GM21786 (cell line): ENCODE results near the gene KLK15.

Source experiments
- ATAC-seq: cut with Tn5 transposase; IDR thresholded peaks from one replicate; pipeline ENCODE4 v1.9.1; 2021; ENCODE audit not compliant: unreplicated experiment

The KLK15 gene, protein sequence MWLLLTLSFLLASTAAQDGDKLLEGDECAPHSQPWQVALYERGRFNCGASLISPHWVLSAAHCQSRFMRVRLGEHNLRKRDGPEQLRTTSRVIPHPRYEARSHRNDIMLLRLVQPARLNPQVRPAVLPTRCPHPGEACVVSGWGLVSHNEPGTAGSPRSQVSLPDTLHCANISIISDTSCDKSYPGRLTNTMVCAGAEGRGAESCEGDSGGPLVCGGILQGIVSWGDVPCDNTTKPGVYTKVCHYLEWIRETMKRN

DNA sequence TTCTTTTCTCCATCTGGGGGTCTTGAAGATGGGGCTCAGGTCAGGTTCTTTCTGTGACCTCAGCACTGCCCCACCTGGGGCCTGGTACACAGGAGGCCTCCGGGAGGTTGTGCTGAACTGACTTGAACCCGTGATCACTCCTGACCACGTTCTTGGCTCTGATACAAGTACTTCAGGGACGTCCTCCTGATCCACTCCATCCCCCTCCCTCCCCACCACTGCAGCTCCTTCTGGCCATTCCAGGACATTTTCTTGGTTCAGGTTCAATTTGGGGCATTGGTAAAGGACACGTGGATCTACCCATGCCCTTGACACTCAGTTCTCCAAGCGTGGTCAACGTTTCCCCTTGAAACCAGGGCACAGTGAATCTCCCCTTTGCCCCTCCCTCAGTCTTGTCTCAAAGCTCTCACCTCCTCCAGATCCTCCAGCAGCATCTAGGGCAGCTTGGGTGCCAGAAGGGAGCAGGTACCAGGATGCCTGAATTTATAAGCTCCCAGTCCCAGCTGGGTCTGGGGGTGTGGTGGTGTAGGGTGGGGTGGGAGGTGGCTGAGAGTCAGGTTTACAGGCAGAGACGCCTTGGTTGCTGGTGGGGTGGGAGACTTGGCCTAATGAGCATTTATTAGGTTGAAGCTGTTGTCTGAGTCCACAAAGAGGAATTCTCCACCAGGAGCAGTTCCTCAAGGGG, at the start of gene KLK15:
Gene KLK15 (minus strand): TSS at position 458 of the 685 bp plus-strand sequence. CDS start 2,082 bp downstream, outside the sequence.
- ATAC-seq = no peak

GRCh38 chr19:50882188-50882587, 48.8 kb upstream of the KLK15 start:
- ATAC-seq = no peak

DNA sequence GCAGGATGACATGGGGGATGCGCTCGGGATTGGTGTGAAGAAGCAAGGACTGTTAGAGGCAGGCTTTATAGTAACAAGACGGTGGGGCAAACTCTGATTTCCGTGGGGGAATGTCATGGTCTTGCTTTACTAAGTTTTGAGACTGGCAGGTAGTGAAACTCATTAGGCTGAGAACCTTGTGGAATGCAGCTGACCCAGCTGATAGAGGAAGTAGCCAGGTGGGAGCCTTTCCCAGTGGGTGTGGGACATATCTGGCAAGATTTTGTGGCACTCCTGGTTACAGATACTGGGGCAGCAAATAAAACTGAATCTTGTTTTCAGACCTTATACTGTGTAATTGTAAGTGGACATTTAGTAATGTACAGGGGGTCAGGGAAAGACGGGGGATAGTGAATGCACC, 46.9 kb upstream of the KLK15 start:
- ATAC-seq = no peak

GRCh38 chr19:50878851-50879250, 45.5 kb upstream of the KLK15 start:
- no peak for ATAC-seq

DNA sequence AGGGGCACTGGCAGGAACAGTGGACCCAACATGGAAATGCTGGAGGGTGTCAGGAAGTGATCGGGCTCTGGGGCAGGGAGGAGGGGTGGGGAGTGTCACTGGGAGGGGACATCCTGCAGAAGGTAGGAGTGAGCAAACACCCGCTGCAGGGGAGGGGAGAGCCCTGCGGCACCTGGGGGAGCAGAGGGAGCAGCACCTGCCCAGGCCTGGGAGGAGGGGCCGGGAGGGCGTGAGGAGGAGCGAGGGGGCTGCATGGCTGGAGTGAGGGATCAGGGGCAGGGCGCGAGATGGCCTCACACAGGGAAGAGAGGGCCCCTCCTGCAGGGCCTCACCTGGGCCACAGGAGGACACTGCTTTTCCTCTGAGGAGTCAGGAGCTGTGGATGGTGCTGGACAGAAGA, 44.0 kb upstream of the KLK15 start:
- no peak for ATAC-seq

DNA sequence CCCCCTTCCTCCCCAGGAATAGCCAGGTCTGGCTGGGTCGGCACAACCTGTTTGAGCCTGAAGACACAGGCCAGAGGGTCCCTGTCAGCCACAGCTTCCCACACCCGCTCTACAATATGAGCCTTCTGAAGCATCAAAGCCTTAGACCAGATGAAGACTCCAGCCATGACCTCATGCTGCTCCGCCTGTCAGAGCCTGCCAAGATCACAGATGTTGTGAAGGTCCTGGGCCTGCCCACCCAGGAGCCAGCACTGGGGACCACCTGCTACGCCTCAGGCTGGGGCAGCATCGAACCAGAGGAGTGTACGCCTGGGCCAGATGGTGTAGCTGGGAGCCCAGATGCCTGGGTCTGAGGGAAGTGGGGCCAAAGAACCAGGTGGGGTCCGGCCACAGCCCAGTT, 43.1 kb upstream of the KLK15 start:
- no peak for ATAC-seq

- ATAC-seq = no peak
Measured at GRCh38 chr19:50875795-50876422, 42.5 kb upstream of the KLK15 start.

GRCh38 chr19:50874211-50874610, 40.8 kb upstream of the KLK15 start:
- ATAC-seq = no peak

DNA sequence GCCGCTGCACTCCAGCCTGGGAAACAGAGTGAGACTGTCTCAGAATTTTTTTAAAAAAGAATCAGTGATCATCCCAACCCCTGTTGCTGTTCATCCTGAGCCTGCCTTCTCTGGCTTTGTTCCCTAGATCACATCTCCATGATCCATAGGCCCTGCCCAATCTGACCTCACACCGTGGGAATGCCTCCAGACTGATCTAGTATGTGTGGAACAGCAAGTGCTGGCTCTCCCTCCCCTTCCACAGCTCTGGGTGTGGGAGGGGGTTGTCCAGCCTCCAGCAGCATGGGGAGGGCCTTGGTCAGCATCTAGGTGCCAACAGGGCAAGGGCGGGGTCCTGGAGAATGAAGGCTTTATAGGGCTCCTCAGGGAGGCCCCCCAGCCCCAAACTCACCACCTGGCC, 39.7 kb upstream of the KLK15 start, which contains the start of gene KLK2:
Gene KLK2 (plus strand): TSS at position 384 of the 400 bp plus-strand sequence. CDS start 35 bp downstream, outside the sequence.
- ATAC-seq = no peak

GRCh38 chr19:50870417-50871089, 37.2 kb upstream of the KLK15 start:
- ATAC-seq = no peak

- ATAC-seq = no peak
Measured at GRCh38 chr19:50869479-50869878, 36.1 kb upstream of the KLK15 start.

GRCh38 chr19:50861496-50862286, 28.3 kb upstream of the KLK15 start:
- ATAC-seq = no peak

GRCh38 chr19:50861010-50861409, 27.6 kb upstream of the KLK15 start:
- no peak for ATAC-seq

- ATAC-seq = no peak
Measured at GRCh38 chr19:50859849-50860248, 26.5 kb upstream of the KLK15 start.

- no peak for ATAC-seq
Measured at GRCh38 chr19:50858886-50859285, 25.5 kb upstream of the KLK15 start.

GRCh38 chr19:50857366-50857765, 24.0 kb upstream of the KLK15 start:
- no peak for ATAC-seq

DNA sequence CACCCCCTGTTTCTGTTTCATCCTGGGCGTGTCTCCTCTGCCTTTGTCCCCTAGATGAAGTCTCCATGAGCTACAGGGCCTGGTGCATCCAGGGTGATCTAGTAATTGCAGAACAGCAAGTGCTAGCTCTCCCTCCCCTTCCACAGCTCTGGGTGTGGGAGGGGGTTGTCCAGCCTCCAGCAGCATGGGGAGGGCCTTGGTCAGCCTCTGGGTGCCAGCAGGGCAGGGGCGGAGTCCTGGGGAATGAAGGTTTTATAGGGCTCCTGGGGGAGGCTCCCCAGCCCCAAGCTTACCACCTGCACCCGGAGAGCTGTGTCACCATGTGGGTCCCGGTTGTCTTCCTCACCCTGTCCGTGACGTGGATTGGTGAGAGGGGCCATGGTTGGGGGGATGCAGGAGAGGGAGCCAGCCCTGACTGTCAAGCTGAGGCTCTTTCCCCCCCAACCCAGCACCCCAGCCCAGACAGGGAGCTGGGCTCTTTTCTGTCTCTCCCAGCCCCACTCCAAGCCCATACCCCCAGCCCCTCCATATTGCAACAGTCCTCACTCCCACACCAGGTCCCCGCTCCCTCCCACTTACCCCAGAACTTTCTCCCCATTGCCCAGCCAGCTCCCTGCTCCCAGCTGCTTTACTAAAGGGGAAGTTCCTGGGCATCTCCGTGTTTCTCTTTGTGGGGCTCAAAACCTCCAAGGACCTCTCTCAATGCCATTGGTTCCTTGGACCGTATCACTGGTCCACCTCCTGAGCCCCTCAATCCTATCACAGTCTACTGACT, 21.4 kb upstream of the KLK15 start, which contains the start of gene KLK3:
Gene KLK3 (plus strand): TSS at position 280 of the 775 bp plus-strand sequence. CDS start 41 bp downstream, at position 321.
- ATAC-seq = no peak

- ATAC-seq = no peak
Measured at GRCh38 chr19:50851620-50852019, 18.2 kb upstream of the KLK15 start.

GRCh38 chr19:50850738-50851137, 17.4 kb upstream of the KLK15 start:
- ATAC-seq = no peak
